ENCODE data around the gene LMNA. TPM values are rescaled to one million over a fixed set of nuclear protein-coding genes. Genes with fewer than 3 reads are reported as not detected.
A peak's percentile ranks its signal among the peaks of the same experiment; 100 is the strongest.

The LMNA gene
- total and polyA plus RNA-seq, 2 donors (not counting 1 experiment from before 2014, with no cell fraction given) = 19.4 to 28.7 TPM

DNA sequence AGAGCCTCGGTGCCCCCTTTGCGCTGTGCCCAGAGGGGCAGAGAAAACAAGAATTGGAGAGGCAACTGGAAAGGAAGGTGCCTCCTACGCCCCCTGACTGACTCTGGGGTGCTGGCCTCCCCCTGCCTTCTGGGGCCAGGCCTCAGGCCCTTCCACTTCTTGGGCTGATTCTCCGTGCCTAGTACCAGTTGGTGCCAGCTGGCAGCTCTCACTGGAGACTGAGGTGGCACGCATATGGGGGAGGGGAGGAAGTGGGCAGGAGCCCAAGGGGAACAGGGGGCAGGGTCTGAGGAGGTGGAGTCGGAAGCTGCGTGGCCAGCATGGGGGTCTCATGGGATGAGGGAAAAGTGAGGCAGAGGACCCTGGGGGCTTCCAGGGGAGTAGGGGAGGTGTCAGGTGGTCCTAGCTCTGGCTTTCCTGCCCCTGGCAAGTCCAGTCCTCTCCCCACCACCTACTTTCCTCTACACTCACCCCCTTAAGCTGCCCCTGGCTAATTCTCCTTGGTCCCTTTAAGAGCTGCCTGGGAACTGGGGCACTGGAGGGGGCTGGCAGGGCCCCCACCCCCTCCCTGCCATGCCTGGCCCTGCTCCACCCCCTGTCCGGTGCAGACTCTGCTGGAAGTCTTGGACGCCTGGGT lies 32.4 kb downstream of the LMNA start:
- intact Hi-C loops (cut with micrococcal nuclease) = loop anchor here (1.0 to 10.0 kb wide), 5 partner anchors 10 to 168 kb away; partner anchors contain the start of genes PMF1 and SLC25A44
- WGBS (ENCODE audit: insufficient coverage) = 17% methylated on average over 3 of the region's 9 CpGs
- H3K9me3 Mint-ChIP-seq (ENCODE audit: insufficient read depth) = no peaks in the 10 kb centered on the region
- Histone ChIP-seq H3K4me3 (ENCODE audit: control extremely low read depth in 1 of 5, extremely low read depth in 1 of 5, insufficient read depth in 1 of 5, low read depth in 2 of 5, low read length in 4 of 5) (peak overlapping the region in 1 of 5 experiments; percentile 15), H3K9me3 (ENCODE audit: control extremely low read depth in 1 of 3, control insufficient read depth in 2 of 3, insufficient read depth in 1 of 3, low read length in 2 of 3) (no peaks in the 10 kb centered on the region), H3K27ac (ENCODE audit: low read length in 2 of 2) (no peak overlapping the region), H3K79me2 (ENCODE audit: control insufficient read depth, insufficient read depth, low read length) (no peaks in the 10 kb centered on the region), H3K36me3 (replicated peaks in 1 of 2; ENCODE audit: control extremely low read depth in 1 of 2, control insufficient read depth in 1 of 2, extremely low read depth in 1 of 2, insufficient read depth in 2 of 2, low read length in 1 of 2) (no peaks in the 10 kb centered on the region), H2AFZ (ENCODE audit: insufficient read depth, low read depth, low read length, poor library complexity, severe bottlenecking) (peak overlapping the region; percentile 47), H4K20me1 (ENCODE audit: control insufficient read depth, insufficient read depth, low read length, poor library complexity, severe bottlenecking) (no peaks in the 10 kb centered on the region), H3K4me2 (replicated peaks; ENCODE audit: low read depth, low read length, poor library complexity, severe bottlenecking) (peak overlapping the region; percentile 66), H3K9ac (ENCODE audit: low read length) (no peak overlapping the region), H3K27me3 (replicated peaks in 1 of 4; ENCODE audit: control extremely low read depth in 1 of 4, control insufficient read depth in 3 of 4, insufficient read depth in 4 of 4, low read length in 3 of 4) (peaks cover 0 to 10% (median 5%) of the 10 kb centered on the region in 4 experiments), H3K4me1 (ENCODE audit: control insufficient read depth in 2 of 2, insufficient read depth in 2 of 2, low read length in 2 of 2) (peaks cover 55 to 61% of the 10 kb centered on the region in 2 donors)
- peaks cover 8% of the 10 kb centered on the region for H3K27me3 Mint-ChIP-seq
- CTCF ChIA-PET = interaction anchor here (0.7 to 14.3 kb wide), 17 partner anchors 12 to 172 kb away, joined by 3 to 381 read pairs (median 4); partner anchors contain the start of genes PAQR6, PMF1, SLC25A44 and SMG5
- no peak overlapping the region for H3K27ac Mint-ChIP-seq
- ATAC-seq (ENCODE audit: low read depth) = no peak
- POLR2A ChIA-PET = interaction anchor here (0.6 to 1.5 kb wide), 4 partner anchors 47 to 1118 kb away, joined by 3 to 7 read pairs (median 4); partner anchors contain the start of genes PMF1 and SLC25A44
- TF ChIP-seq, protein P1, sequence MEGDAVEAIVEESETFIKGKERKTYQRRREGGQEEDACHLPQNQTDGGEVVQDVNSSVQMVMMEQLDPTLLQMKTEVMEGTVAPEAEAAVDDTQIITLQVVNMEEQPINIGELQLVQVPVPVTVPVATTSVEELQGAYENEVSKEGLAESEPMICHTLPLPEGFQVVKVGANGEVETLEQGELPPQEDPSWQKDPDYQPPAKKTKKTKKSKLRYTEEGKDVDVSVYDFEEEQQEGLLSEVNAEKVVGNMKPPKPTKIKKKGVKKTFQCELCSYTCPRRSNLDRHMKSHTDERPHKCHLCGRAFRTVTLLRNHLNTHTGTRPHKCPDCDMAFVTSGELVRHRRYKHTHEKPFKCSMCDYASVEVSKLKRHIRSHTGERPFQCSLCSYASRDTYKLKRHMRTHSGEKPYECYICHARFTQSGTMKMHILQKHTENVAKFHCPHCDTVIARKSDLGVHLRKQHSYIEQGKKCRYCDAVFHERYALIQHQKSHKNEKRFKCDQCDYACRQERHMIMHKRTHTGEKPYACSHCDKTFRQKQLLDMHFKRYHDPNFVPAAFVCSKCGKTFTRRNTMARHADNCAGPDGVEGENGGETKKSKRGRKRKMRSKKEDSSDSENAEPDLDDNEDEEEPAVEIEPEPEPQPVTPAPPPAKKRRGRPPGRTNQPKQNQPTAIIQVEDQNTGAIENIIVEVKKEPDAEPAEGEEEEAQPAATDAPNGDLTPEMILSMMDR (IDR thresholded peaks at IDR 0.05) = no peak
- no peak for TF ChIP-seq EZH2 (IDR thresholded peaks at IDR 0.05; ENCODE audit: borderline replicate concordance, insufficient read depth, low read depth, low read length, poor library complexity, severe bottlenecking)
- H3K4me1 Mint-ChIP-seq = peaks cover 55% of the 10 kb centered on the region
- DNase-seq = peak; percentile 40
- H3K4me3 Mint-ChIP-seq = no peak overlapping the region

DNA sequence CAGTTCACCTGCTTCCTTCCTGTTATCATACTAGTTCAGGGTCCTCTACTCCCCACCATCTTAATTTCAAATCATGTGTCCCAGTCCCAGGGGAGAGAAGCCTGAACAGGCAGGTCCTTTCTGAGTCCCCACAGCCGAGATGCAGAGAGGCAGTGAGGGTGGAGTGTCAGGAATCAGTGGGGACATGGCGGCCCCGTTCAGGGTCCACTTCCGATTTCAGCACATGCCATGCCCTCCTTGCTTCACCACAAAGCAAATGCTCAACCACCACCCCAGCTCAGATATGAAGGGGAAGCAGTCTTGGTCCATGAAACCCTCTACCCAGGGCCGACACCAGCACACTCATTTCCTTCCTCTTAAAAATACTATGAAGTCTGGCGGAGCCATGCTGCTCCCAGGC lies 33.7 kb downstream of the LMNA start:
- intact Hi-C loops (cut with micrococcal nuclease) = loop anchor here (10.0 kb wide), 1 partner anchor 167 kb away; no protein-coding TSS in a partner anchor
- Histone ChIP-seq H3K36me3 (replicated peaks in 1 of 2; ENCODE audit: control extremely low read depth in 1 of 2, control insufficient read depth in 1 of 2, extremely low read depth in 1 of 2, insufficient read depth in 2 of 2, low read length in 1 of 2) (no peaks in the 10 kb centered on the region), H3K9ac (ENCODE audit: low read length) (peak overlapping the region; percentile 13), H3K4me1 (ENCODE audit: control insufficient read depth in 2 of 2, insufficient read depth in 2 of 2, low read length in 2 of 2) (peaks cover 65 to 75% of the 10 kb centered on the region in 2 donors), H4K20me1 (ENCODE audit: control insufficient read depth, insufficient read depth, low read length, poor library complexity, severe bottlenecking) (no peaks in the 10 kb centered on the region), H3K27ac (ENCODE audit: low read length in 2 of 2) (peak overlapping the region; percentile 75), H3K9me3 (ENCODE audit: control extremely low read depth in 1 of 3, control insufficient read depth in 2 of 3, insufficient read depth in 1 of 3, low read length in 2 of 3) (no peaks in the 10 kb centered on the region), H3K4me3 (ENCODE audit: control extremely low read depth in 1 of 5, extremely low read depth in 1 of 5, insufficient read depth in 1 of 5, low read depth in 2 of 5, low read length in 4 of 5) (peak overlapping the region in 2 of 5 experiments; percentile 1 to 9), H3K27me3 (replicated peaks in 1 of 4; ENCODE audit: control extremely low read depth in 1 of 4, control insufficient read depth in 3 of 4, insufficient read depth in 4 of 4, low read length in 3 of 4) (peaks cover 0 to 12% (median 5%) of the 10 kb centered on the region in 4 experiments), H3K4me2 (replicated peaks; ENCODE audit: low read depth, low read length, poor library complexity, severe bottlenecking) (peak overlapping the region; percentile 66), H2AFZ (ENCODE audit: insufficient read depth, low read depth, low read length, poor library complexity, severe bottlenecking) (peak overlapping the region; percentile 53), H3K79me2 (ENCODE audit: control insufficient read depth, insufficient read depth, low read length) (no peaks in the 10 kb centered on the region)
- H3K9me3 Mint-ChIP-seq (ENCODE audit: insufficient read depth) = no peaks in the 10 kb centered on the region
- POLR2A ChIA-PET = interaction anchor here (0.8 to 1.5 kb wide), 4 partner anchors 45 to 77 kb away, joined by 4 to 9 read pairs (median 4); partner anchors contain the start of genes PMF1 and SLC25A44
- DNase-seq (peak; percentile 83), ATAC-seq (ENCODE audit: low read depth) (peak; percentile 51)
- peak overlapping the region; percentile 91 for H3K27ac Mint-ChIP-seq
- TF ChIP-seq, protein P1 (IDR thresholded peaks at IDR 0.05) = no peak
- TF ChIP-seq EZH2 (IDR thresholded peaks at IDR 0.05; ENCODE audit: borderline replicate concordance, insufficient read depth, low read depth, low read length, poor library complexity, severe bottlenecking) = no peak
- H3K4me3 Mint-ChIP-seq = peak overlapping the region; percentile 86
- H3K27me3 Mint-ChIP-seq = peaks cover 8% of the 10 kb centered on the region
- no CpG with 5 or more reads among the region's 6 CpGs for WGBS (ENCODE audit: insufficient coverage)
- peaks cover 69% of the 10 kb centered on the region for H3K4me1 Mint-ChIP-seq
- CTCF ChIA-PET = interaction anchor here (0.6 to 14.3 kb wide), 15 partner anchors 10 to 171 kb away, joined by 3 to 381 read pairs (median 4); partner anchors contain the start of genes PMF1 and SMG5
